HL-60 (cell line): ENCODE data around the gene PTBP1.

Source experiments
- DNase-seq, 2 experiments: peaks; one replicate each; pipeline ENCODE4 v3.0.0-alpha.2; 2010 to 2020; ENCODE audit warnings: low read depth in 1 of 2, low spot score in 1 of 2
- H3K27ac ChIP-seq: fragments of 250-450 bp; sonication (Bioruptor Pico); replicated peaks from 2 replicates; pipeline ENCODE4 v1.5.1; 2020; ENCODE audit warnings: mild to moderate bottlenecking, moderate library complexity
- H3K27me3 ChIP-seq: fragments of 250-450 bp; sonication (Bioruptor Pico); 2 replicates; pipeline ENCODE4 v1.5.1; 2021; ENCODE audit warnings: mild to moderate bottlenecking, moderate library complexity; ENCODE audit not compliant: insufficient read depth, poor library complexity, severe bottlenecking
- H3K4me3 ChIP-seq: replicated peaks from 2 replicates; pipeline ENCODE4 v1.5.1; 2011; ENCODE audit warnings: mild to moderate bottlenecking, control low read depth, low read length; ENCODE audit not compliant: insufficient read depth
- GABPA ChIP-seq: IDR thresholded peaks from 2 replicates; pipeline ENCODE4 v1.6.1; 2012; ENCODE audit warnings: low read depth
- POLR2AphosphoS5 ChIP-seq: IDR thresholded peaks from 2 replicates; pipeline ENCODE4 v1.6.1; 2012; ENCODE audit warnings: low read depth
- SPI1 ChIP-seq: IDR thresholded peaks from 2 replicates; pipeline ENCODE4 v1.6.1; 2012; ENCODE audit warnings: low read depth, mild to moderate bottlenecking, borderline replicate concordance
- TF ChIP-seq, protein P1 (sequence below): IDR thresholded peaks from one replicate; pipeline ENCODE4 v1.5.1; 2011; ENCODE audit warnings: low read length, control low read depth, inconsistent platforms; ENCODE audit not compliant: insufficient read depth
- TF ChIP-seq, protein P2 (sequence below): IDR thresholded peaks from 2 replicates; pipeline ENCODE4 v1.6.1; 2012; ENCODE audit warnings: low read depth; ENCODE audit not compliant: insufficient replicate concordance

PTBP1 gene

GRCh38 chr19:772730-773436 lies 24.4 kb upstream of the PTBP1 start:
- H3K4me3 ChIP-seq: no peak overlapping the region
- TF ChIP-seq, protein P1, sequence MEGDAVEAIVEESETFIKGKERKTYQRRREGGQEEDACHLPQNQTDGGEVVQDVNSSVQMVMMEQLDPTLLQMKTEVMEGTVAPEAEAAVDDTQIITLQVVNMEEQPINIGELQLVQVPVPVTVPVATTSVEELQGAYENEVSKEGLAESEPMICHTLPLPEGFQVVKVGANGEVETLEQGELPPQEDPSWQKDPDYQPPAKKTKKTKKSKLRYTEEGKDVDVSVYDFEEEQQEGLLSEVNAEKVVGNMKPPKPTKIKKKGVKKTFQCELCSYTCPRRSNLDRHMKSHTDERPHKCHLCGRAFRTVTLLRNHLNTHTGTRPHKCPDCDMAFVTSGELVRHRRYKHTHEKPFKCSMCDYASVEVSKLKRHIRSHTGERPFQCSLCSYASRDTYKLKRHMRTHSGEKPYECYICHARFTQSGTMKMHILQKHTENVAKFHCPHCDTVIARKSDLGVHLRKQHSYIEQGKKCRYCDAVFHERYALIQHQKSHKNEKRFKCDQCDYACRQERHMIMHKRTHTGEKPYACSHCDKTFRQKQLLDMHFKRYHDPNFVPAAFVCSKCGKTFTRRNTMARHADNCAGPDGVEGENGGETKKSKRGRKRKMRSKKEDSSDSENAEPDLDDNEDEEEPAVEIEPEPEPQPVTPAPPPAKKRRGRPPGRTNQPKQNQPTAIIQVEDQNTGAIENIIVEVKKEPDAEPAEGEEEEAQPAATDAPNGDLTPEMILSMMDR: no peak
- TF ChIP-seq SPI1 (no peak), POLR2AphosphoS5 (no peak), GABPA (no peak)
- TF ChIP-seq, protein P2, sequence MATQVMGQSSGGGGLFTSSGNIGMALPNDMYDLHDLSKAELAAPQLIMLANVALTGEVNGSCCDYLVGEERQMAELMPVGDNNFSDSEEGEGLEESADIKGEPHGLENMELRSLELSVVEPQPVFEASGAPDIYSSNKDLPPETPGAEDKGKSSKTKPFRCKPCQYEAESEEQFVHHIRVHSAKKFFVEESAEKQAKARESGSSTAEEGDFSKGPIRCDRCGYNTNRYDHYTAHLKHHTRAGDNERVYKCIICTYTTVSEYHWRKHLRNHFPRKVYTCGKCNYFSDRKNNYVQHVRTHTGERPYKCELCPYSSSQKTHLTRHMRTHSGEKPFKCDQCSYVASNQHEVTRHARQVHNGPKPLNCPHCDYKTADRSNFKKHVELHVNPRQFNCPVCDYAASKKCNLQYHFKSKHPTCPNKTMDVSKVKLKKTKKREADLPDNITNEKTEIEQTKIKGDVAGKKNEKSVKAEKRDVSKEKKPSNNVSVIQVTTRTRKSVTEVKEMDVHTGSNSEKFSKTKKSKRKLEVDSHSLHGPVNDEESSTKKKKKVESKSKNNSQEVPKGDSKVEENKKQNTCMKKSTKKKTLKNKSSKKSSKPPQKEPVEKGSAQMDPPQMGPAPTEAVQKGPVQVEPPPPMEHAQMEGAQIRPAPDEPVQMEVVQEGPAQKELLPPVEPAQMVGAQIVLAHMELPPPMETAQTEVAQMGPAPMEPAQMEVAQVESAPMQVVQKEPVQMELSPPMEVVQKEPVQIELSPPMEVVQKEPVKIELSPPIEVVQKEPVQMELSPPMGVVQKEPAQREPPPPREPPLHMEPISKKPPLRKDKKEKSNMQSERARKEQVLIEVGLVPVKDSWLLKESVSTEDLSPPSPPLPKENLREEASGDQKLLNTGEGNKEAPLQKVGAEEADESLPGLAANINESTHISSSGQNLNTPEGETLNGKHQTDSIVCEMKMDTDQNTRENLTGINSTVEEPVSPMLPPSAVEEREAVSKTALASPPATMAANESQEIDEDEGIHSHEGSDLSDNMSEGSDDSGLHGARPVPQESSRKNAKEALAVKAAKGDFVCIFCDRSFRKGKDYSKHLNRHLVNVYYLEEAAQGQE: no peak
- H3K27me3 ChIP-seq: no peaks in the 10 kb centered on the region
- DNase-seq: no peak
- H3K27ac ChIP-seq: no peak overlapping the region

GRCh38 chr19:776549-776948 lies 20.7 kb upstream of the PTBP1 start:
- Histone ChIP-seq H3K27ac (no peak overlapping the region), H3K27me3 (no peaks in the 10 kb centered on the region), H3K4me3 (no peak overlapping the region)
- no peak for DNase-seq
- TF ChIP-seq POLR2AphosphoS5 (no peak), SPI1 (no peak), GABPA (no peak)
- TF ChIP-seq, protein P1: no peak
- TF ChIP-seq, protein P2: no peak

GRCh38 chr19:778910-779653 lies 18.2 kb upstream of the PTBP1 start:
- Histone ChIP-seq H3K27me3 (no peaks in the 10 kb centered on the region), H3K4me3 (no peak overlapping the region), H3K27ac (no peak overlapping the region)
- DNase-seq: peak in 1 of 2 experiments; percentile 77
- TF ChIP-seq, protein P1: no peak
- TF ChIP-seq, protein P2: no peak
- TF ChIP-seq GABPA: no peak
- no peak for TF ChIP-seq POLR2AphosphoS5
- TF ChIP-seq SPI1: no peak
